ENCODE measurements around the gene FRA10AC1. TPM values are rescaled to one million over a fixed set of nuclear protein-coding genes. Genes with fewer than 3 reads are reported as not detected.

Gene FRA10AC1
- total RNA-seq, 4 donors from 2014 or later, result 1.9 to 37.4 (median 13.9) TPM

DNA sequence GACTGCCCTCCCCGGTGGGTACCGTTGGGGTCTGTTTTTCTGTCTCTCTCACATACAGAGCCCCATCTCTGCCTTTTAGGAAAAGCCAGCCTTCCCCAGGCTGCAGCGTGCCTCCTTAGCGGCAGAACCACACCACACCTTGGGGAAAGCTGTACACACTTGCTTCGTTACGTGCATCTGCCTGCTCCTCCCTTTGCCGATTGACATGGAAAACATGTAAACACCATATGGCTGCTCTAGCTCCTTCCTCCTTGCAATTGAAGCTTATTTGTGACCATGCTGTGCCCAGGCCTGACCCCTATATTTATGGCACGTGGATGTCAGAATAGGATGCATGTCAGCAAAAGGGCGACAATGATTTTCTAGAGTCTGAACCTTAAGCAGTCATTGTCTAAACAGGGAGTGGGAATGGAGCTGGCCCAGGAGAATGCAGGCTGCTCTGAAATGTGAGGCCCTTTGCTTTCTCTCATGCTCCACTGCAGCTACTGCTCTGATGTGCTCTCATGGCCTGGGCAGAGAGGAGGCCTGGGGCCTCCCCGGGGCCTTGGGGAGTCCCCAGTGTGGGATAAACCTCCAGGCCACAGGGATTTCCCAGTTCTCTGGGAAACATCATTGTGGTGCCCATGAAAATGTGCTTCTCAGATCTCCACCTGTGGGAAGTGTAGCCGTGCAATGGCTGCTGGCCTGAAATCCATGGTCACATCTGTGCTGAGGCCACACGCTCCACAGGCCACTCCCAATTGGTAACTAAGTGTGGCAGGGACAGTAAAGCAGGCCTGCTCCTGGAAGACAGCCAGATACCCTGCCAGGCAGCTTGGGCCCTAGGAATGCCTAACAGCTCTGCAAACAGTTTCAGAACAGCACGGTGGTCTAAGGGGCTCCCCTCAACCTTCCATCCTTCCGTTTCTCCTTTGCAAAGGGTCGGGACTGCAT, 71.5 kb downstream of the FRA10AC1 start:
- in situ Hi-C loops (cut with MboI; ENCODE audit: low pct_ligation_motif_present in 1 of 4, low pct_unique_long_range_greater_than_20kb in 1 of 4, low sequenced_read_pairs in 3 of 4), result no loop called here
- H3K27ac ChIP-seq, result no peak overlapping the region
- H3K4me1 ChIP-seq, result no peaks in the 10 kb centered on the region
- no peak overlapping the region for H3K4me3 ChIP-seq
- no peaks in the 10 kb centered on the region for H3K27me3 ChIP-seq
- H3K9me3 ChIP-seq, result no peaks in the 10 kb centered on the region
- WGBS, 2 donors (ENCODE audit: low coverage in 1 of 2), result 78 to 90% methylated on average over 2 to 15 of the region's 15 CpGs
- DNase-seq, result no peak
- intact Hi-C loops (cut with DNase I; ENCODE audit: low total_unique reads), result no loop called here
- no peaks in the 10 kb centered on the region for H3K36me3 ChIP-seq
- TF ChIP-seq CTCF (IDR thresholded peaks at IDR 0.05) (no peak), POLR2AphosphoS5 (IDR thresholded peaks at IDR 0.05) (no peak), POLR2A (IDR thresholded peaks at IDR 0.05) (no peak), EP300 (IDR thresholded peaks at IDR 0.05; ENCODE audit: low read depth) (no peak)

- H3K27ac ChIP-seq, result no peak overlapping the region
- no peak for TF ChIP-seq POLR2AphosphoS5 (IDR thresholded peaks at IDR 0.05)
- TF ChIP-seq POLR2A (IDR thresholded peaks at IDR 0.05), result no peak
- no peak for TF ChIP-seq EP300 (IDR thresholded peaks at IDR 0.05; ENCODE audit: low read depth)
- no peak for DNase-seq
- in situ Hi-C loops (cut with MboI; ENCODE audit: low pct_ligation_motif_present in 1 of 4, low pct_unique_long_range_greater_than_20kb in 1 of 4, low sequenced_read_pairs in 3 of 4) (no loop called here), intact Hi-C loops (cut with DNase I; ENCODE audit: low total_unique reads) (no loop called here)
- no peaks in the 10 kb centered on the region for H3K4me1 ChIP-seq
- no peaks in the 10 kb centered on the region for H3K27me3 ChIP-seq
- no peaks in the 10 kb centered on the region for H3K36me3 ChIP-seq
- no peak overlapping the region for H3K4me3 ChIP-seq
- WGBS, 2 donors (ENCODE audit: low coverage in 1 of 2), result 69% methylated on average over 7 of the region's 7 CpGs; no CpG with 5 or more reads in 1 of the 2 donors
- H3K9me3 ChIP-seq, result no peaks in the 10 kb centered on the region
Observed at GRCh38 chr10:93629647-93630305, 72.6 kb downstream of the FRA10AC1 start.

- Histone ChIP-seq H3K27ac (no peak overlapping the region), H3K36me3 (no peaks in the 10 kb centered on the region), H3K9me3 (no peaks in the 10 kb centered on the region), H3K27me3 (no peaks in the 10 kb centered on the region), H3K4me3 (no peak overlapping the region), H3K4me1 (no peaks in the 10 kb centered on the region)
- WGBS, 2 donors (ENCODE audit: low coverage in 1 of 2), result 89 to 91% methylated on average over 3 to 4 of the region's 4 CpGs
- no peak for TF ChIP-seq CTCF (IDR thresholded peaks at IDR 0.05)
- TF ChIP-seq POLR2AphosphoS5 (IDR thresholded peaks at IDR 0.05), result no peak
- no peak for TF ChIP-seq EP300 (IDR thresholded peaks at IDR 0.05; ENCODE audit: low read depth)
- TF ChIP-seq POLR2A (IDR thresholded peaks at IDR 0.05), result no peak
- intact Hi-C loops (cut with DNase I; ENCODE audit: low total_unique reads) (no loop called here), in situ Hi-C loops (cut with MboI; ENCODE audit: low pct_ligation_motif_present in 1 of 4, low pct_unique_long_range_greater_than_20kb in 1 of 4, low sequenced_read_pairs in 3 of 4) (no loop called here)
- DNase-seq, result no peak
Observed at GRCh38 chr10:93628858-93629257, 73.5 kb downstream of the FRA10AC1 start.

DNA sequence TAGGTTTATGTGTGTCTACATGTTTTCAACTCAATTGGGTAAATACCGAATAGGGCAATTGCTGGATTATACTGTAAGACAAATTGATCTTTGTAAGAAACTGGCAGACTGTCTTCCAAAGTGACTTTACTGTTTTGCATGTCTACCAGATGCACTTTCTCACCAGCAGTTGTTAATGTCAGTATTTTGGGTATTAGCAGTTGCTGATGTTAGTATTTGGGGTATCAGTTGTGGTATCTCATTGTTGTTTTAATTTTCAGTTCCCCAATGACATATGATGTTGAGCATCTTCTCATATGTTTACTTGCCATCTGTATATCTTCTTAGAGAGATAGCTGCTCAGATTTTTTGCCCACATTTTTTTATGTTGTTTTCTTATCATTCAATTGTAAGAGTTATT, 79.5 kb downstream of the FRA10AC1 start:
- Histone ChIP-seq H3K27me3 (no peaks in the 10 kb centered on the region), H3K36me3 (no peaks in the 10 kb centered on the region), H3K9me3 (no peaks in the 10 kb centered on the region), H3K4me3 (no peak overlapping the region), H3K4me1 (no peaks in the 10 kb centered on the region), H3K27ac (no peak overlapping the region)
- WGBS, 2 donors (ENCODE audit: low coverage in 1 of 2), result 88% methylated on average over 1 of the region's 1 CpG; no CpG with 5 or more reads in 1 of the 2 donors
- no peak for TF ChIP-seq EP300 (IDR thresholded peaks at IDR 0.05; ENCODE audit: low read depth)
- no peak for TF ChIP-seq POLR2AphosphoS5 (IDR thresholded peaks at IDR 0.05)
- no peak for TF ChIP-seq CTCF (IDR thresholded peaks at IDR 0.05)
- TF ChIP-seq POLR2A (IDR thresholded peaks at IDR 0.05), result no peak
- in situ Hi-C loops (cut with MboI; ENCODE audit: low pct_ligation_motif_present in 1 of 4, low pct_unique_long_range_greater_than_20kb in 1 of 4, low sequenced_read_pairs in 3 of 4) (no loop called here), intact Hi-C loops (cut with DNase I; ENCODE audit: low total_unique reads) (no loop called here)
- DNase-seq, result no peak

Measured in transverse colon (tissue), 4 donors.